GM18517 (cell line): Measurements from ENCODE around the gene KCNA5.

Experiments used
- ATAC-seq: cut with Tn5 transposase; IDR thresholded peaks from one replicate; pipeline ENCODE4 v1.9.1; 2021; ENCODE audit warnings: mild to moderate bottlenecking, moderate library complexity; ENCODE audit not compliant: unreplicated experiment

The KCNA5 gene

GRCh38 chr12:5027046-5027821 lies 16.4 kb upstream of the KCNA5 start:
- ATAC-seq: no peak

DNA sequence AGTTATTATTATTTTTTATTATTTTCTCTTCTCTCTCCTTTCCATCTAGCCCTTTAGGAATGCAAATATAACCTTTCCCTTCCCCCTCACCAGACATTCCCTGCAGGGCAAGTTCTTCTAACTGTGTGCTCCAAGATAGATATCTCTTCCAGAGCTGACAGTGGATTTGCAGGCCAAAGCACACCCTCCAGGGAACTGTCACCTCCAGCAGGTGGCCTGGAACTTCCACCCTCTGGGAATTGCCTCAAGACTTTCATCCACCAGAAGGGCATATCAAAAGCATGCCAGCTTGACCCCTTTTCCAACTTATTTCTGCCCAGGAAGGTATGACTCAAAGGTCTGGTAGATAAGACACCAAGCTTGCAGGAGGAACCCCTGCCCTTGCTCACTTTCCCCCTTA lies 13.6 kb upstream of the KCNA5 start:
- ATAC-seq: no peak

DNA sequence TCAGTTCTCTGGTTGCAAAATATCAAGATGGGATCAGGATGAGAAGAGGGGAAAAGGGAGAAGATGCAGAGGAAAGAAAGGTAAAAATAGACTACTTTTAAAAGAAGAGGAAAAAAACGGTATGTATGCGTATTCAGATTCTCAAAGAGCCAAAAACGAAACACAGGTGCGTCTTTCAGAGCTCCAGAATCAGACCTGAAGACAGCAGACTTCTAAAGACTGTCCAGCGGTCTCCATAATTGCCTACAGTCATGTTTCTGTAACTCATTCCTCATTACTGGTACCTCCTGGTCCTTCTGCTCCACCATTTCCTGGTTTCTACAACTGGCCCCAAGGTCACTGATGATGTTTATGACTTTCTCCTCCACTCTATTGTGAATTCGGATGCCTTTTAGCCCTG lies 12.4 kb upstream of the KCNA5 start:
- no peak for ATAC-seq

DNA sequence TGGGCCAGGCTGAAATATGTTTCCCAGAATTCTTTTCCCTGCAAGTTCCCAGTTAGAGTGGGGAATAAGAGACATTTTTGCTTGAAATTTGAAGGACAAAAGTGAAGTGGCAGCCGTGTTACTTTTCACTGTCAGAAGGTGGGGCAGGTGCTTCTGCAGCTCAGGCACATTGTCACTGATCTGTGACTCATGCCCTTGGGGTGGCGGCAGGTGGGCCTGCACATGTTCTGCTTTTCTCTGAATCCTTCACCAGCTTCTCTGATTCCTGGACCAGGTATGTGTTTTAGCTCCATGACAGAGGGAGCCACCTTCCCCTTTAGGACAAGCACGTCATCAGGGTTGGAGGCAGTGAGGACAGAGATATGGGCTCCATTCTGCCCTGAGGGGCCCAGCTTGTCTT lies 11.7 kb upstream of the KCNA5 start:
- no peak for ATAC-seq

GRCh38 chr12:5032821-5033220 lies 10.9 kb upstream of the KCNA5 start:
- no peak for ATAC-seq

GRCh38 chr12:5033883-5034282 lies 9.8 kb upstream of the KCNA5 start:
- no peak for ATAC-seq

DNA sequence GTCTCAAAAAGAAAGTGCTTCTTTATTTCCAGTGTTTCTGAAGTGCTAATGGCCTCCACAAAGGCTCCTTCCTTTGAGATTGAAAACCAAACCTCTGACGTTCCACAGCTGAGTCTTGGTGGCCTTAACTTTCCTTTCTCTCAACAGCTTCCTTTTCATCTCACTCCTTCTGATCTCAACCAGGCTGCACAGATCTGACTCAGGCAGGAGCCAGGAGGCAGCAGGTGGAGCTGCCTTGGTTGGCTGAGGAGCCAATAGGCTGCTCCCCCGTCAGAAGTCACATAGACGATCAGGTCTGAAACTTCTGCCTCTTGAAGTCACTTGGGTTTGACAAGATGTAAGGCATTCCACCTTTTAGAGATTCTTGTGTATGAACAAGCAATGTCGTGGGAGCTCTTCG lies 9.1 kb upstream of the KCNA5 start:
- ATAC-seq: no peak

DNA sequence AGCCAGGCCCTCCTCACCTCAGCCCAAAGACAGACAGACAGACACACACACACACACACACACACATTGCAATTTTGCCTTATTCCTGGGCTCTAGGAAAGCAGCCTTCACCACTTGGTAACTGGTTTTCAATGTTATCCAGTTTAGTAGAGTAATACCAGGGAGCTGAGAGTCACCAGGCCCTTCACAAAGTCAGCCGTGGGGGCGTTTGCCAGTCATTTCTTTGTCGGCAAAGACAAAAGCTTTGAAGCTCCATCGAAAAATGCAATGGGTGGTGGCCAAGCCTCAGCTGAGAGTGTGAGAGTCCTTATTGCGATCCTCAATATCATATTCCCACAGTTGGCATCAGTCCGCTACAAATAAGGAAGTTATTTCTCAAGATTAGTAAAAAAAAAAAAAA lies 8.1 kb upstream of the KCNA5 start:
- no peak for ATAC-seq

- ATAC-seq: no peak
Observed at GRCh38 chr12:5036031-5036430, 7.6 kb upstream of the KCNA5 start.

- ATAC-seq: no peak
Observed at GRCh38 chr12:5037795-5038357, 5.8 kb upstream of the KCNA5 start.

GRCh38 chr12:5038781-5039311 lies 4.8 kb upstream of the KCNA5 start:
- ATAC-seq: no peak

- ATAC-seq: no peak
Observed at GRCh38 chr12:5039815-5040214, 3.9 kb upstream of the KCNA5 start.

- ATAC-seq: no peak
Observed at GRCh38 chr12:5040368-5040767, 3.3 kb upstream of the KCNA5 start.

GRCh38 chr12:5044420-5045295 lies 979 bp downstream of the KCNA5 start:
- ATAC-seq: no peak

DNA sequence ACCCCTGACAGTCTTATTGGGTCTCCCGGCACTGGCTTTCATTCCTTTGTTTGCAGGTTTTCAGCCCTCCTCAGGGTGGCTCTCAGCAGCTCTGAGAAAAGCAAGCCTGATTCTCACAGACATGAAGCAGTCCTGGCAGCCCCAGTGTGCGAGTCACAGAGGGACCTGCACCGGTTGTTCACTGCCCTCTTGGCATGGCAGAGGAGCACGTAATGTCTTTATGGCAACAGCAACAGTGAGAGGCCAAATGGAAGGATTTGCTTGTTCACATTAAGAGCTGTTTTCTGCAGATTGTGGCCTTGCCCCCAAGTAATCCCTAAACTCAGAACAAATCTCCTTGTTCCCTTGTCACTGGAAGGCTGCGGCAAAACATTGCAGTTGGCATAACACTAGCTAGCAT lies 3.4 kb downstream of the KCNA5 start:
- ATAC-seq: no peak

- no peak for ATAC-seq
Observed at GRCh38 chr12:5047729-5048128, 4.0 kb downstream of the KCNA5 start.

DNA sequence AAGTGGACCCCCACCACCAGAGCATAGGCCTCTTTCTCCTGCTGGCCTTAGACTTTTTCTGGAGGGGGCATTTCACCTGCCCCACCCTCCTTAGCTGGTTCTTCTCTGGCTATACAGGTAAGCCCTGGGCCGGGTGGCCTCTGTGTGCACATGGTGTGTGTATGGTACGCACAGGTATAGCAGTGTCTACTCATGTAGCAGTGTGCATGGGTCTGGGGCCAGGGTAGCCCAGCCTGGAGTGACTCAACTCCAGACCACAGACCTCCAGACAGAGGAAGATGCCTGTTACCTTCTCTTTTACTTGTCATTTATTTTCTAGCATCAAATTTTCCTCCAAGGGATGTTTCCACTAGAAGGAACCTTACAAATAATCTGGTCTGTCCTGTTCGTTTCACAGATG lies 6.9 kb downstream of the KCNA5 start:
- ATAC-seq: no peak

GRCh38 chr12:5051334-5051733 lies 7.7 kb downstream of the KCNA5 start:
- no peak for ATAC-seq

- no peak for ATAC-seq
Observed at GRCh38 chr12:5051913-5052312, 8.2 kb downstream of the KCNA5 start.

DNA sequence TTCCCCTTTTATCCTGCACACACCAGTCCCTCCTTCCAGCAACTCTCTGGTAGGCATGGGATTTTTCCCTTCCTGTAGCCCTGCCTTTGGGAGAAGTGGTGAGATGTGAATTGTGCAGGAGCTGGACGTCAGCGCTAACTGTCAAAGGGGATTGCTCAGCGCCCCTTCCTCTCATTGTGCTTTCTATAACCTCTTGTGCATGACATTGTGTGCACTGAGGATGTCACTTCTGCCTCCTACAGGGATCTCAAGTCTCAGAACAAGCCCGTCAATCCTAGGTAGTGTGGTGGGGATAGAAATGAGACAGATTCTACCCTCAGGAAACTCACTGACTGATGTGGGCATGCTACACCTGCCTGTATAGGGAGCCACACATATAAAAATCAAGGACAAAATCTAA lies 8.7 kb downstream of the KCNA5 start:
- ATAC-seq: no peak

DNA sequence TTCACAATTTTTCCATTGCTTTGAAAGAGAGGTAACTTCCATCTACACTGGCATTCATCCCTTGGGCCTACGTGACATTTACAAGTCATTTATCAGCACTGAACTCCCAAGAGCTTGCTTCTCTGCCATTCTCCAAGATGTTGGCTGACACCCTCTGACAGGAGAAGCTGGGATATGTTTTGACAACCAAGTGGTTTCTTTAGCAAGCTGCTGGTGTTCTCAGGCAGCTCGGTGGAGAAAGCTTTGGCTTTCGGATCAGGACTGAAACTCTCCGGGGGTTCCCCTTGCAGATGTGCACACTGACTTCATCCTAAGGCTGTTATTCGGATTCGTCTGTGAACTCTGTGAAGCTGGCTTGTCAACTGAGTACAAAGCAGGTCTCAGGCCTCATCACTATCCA lies 15.7 kb downstream of the KCNA5 start:
- no peak for ATAC-seq

DNA sequence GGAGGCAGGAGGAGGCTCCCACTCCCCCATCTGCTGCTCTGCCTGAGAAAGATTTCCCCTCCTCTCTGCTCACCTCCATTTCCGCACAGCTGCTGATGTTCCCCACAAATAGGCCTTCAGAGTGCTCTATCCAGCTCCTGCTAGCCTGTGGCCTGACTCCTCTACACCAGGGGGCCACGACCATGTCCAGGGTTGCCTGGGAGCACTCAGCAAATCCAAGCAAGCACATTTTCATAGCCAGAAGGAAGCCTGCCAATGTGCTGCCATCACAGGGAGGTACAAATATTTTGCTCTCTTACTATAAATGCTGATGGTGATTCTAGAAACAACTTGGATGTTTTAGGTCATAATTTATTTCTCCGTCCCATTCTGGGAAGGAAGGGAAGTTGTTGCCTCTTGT lies 17.3 kb downstream of the KCNA5 start:
- no peak for ATAC-seq
